Osteoblast (primary cell): ENCODE measurements around the gene NOP14. TPM values are rescaled to one million over a fixed set of nuclear protein-coding genes. Genes with fewer than 3 reads are reported as not detected.
A peak's percentile ranks its signal among the peaks of the same experiment; 100 is the strongest.
"Not testable (repeated sequence)": the region's sequence is repeated elsewhere in the genome, so short reads cannot be mapped to it uniquely, and the experiment has no call there.

Experiments used
- DNase-seq: peaks from one replicate; pipeline ENCODE4 v3.0.0; 2011; ENCODE audit warnings: low spot score, mixed read lengths; ENCODE audit not compliant: insufficient read length; ENCODE audit errors: missing footprints
- H2AFZ ChIP-seq: 2 replicates; pipeline ENCODE4 v1.6.0; 2011; ENCODE audit warnings: mild to moderate bottlenecking, low read length
- H3K27ac ChIP-seq: 2 replicates; pipeline ENCODE4 v1.5.1; 2011; ENCODE audit warnings: mild to moderate bottlenecking, low read depth, low read length, moderate library complexity
- H3K27me3 ChIP-seq: 2 replicates; pipeline ENCODE4 v1.6.0; 2012; ENCODE audit warnings: mild to moderate bottlenecking, control low read depth, inconsistent platforms, low read length, moderate library complexity; ENCODE audit not compliant: insufficient read depth
- H3K36me3 ChIP-seq: 2 replicates; pipeline ENCODE4 v1.5.1; 2011; ENCODE audit warnings: mild to moderate bottlenecking, low read length, control low read depth, moderate library complexity; ENCODE audit not compliant: insufficient read depth
- H3K4me1 ChIP-seq: 2 replicates; pipeline ENCODE4 v1.5.1; 2011; ENCODE audit warnings: mild to moderate bottlenecking, low read length, control low read depth, moderate library complexity; ENCODE audit not compliant: insufficient read depth
- H3K4me2 ChIP-seq: 2 replicates; pipeline ENCODE4 v1.6.0; 2011; ENCODE audit warnings: mild to moderate bottlenecking, low read length; ENCODE audit not compliant: insufficient read depth
- H3K4me3 ChIP-seq: fragments of 200-600 bp; sonication (generic); 3 replicates; pipeline ENCODE4 v1.5.1; 2012; ENCODE audit warnings: mild to moderate bottlenecking, low read length, inconsistent platforms; ENCODE audit not compliant: insufficient read depth
- H3K79me2 ChIP-seq: 2 replicates; pipeline ENCODE4 v1.6.0; 2012; ENCODE audit warnings: mild to moderate bottlenecking, low read length, control low read depth, inconsistent platforms; ENCODE audit not compliant: insufficient read depth
- H3K9me3 ChIP-seq: 2 replicates; pipeline ENCODE4 v1.5.1; 2011; ENCODE audit warnings: low read depth, low read length, control low read depth
- H4K20me1 ChIP-seq: 2 replicates; pipeline ENCODE4 v1.6.0; 2012; ENCODE audit warnings: mild to moderate bottlenecking, low read length, control low read depth; ENCODE audit not compliant: insufficient read depth
- total RNA-seq: library from RNA; depleted of rRNA; stranded (reverse); fragments of >200 nt; gene quantifications from 2 replicates; pipeline ENCODE4 v1.2.3, GENCODE V29; 2012
- TF ChIP-seq, protein P1 (sequence below): IDR thresholded peaks from 2 replicates; pipeline ENCODE4 v1.5.1; 2011; ENCODE audit warnings: mild to moderate bottlenecking, low read depth, low read length, moderate library complexity; ENCODE audit errors: extremely low read depth

The NOP14 gene
- total RNA-seq, 1 donor: 30.0 TPM

GRCh38 chr4:2961811-2962441, 1.3 kb downstream of the NOP14 start:
- DNase-seq: no peak
- TF ChIP-seq, protein P1, sequence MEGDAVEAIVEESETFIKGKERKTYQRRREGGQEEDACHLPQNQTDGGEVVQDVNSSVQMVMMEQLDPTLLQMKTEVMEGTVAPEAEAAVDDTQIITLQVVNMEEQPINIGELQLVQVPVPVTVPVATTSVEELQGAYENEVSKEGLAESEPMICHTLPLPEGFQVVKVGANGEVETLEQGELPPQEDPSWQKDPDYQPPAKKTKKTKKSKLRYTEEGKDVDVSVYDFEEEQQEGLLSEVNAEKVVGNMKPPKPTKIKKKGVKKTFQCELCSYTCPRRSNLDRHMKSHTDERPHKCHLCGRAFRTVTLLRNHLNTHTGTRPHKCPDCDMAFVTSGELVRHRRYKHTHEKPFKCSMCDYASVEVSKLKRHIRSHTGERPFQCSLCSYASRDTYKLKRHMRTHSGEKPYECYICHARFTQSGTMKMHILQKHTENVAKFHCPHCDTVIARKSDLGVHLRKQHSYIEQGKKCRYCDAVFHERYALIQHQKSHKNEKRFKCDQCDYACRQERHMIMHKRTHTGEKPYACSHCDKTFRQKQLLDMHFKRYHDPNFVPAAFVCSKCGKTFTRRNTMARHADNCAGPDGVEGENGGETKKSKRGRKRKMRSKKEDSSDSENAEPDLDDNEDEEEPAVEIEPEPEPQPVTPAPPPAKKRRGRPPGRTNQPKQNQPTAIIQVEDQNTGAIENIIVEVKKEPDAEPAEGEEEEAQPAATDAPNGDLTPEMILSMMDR: no peak
- Histone ChIP-seq H4K20me1 (peaks cover 29% of the 10 kb centered on the region), H3K9me3 (no peaks in the 10 kb centered on the region), H3K79me2 (peaks cover 72% of the 10 kb centered on the region), H3K4me3 (peak overlapping the region; percentile 96), H2AFZ (no peak overlapping the region), H3K36me3 (peaks cover 8% of the 10 kb centered on the region), H3K27me3 (no peaks in the 10 kb centered on the region), H3K27ac (peak overlapping the region; percentile 89), H3K4me1 (peaks cover 38% of the 10 kb centered on the region), H3K4me2 (peak overlapping the region; percentile 95)

GRCh38 chr4:2961421-2961810, 1.8 kb downstream of the NOP14 start:
- H3K79me2 ChIP-seq: peaks cover 75% of the 10 kb centered on the region
- DNase-seq: no peak

GRCh38 chr4:2960450-2960849, 2.8 kb downstream of the NOP14 start:
- DNase-seq, H3K4me2 ChIP-seq, H2AFZ ChIP-seq, H3K9me3 ChIP-seq, H3K27ac ChIP-seq, H3K4me3 ChIP-seq, H3K27me3 ChIP-seq: not testable (repeated sequence)
- H4K20me1 ChIP-seq: peaks cover 26% of the 10 kb centered on the region
- peaks cover 23% of the 10 kb centered on the region for H3K36me3 ChIP-seq
- peaks cover 38% of the 10 kb centered on the region for H3K4me1 ChIP-seq
- H3K79me2 ChIP-seq: peaks cover 81% of the 10 kb centered on the region

More at GRCh38 chr4:2961421-2961810, 1.8 kb downstream of the NOP14 start:
- TF ChIP-seq, protein P1: no peak
- H3K4me1 ChIP-seq: peaks cover 38% of the 10 kb centered on the region
- peaks cover 13% of the 10 kb centered on the region for H3K36me3 ChIP-seq
- no peaks in the 10 kb centered on the region for H3K9me3 ChIP-seq
- peak overlapping the region; percentile 96 for H3K4me3 ChIP-seq
- peaks cover 29% of the 10 kb centered on the region for H4K20me1 ChIP-seq
- H3K27ac ChIP-seq: no peak overlapping the region
- no peak overlapping the region for H2AFZ ChIP-seq
- H3K4me2 ChIP-seq: peak overlapping the region; percentile 95
- H3K27me3 ChIP-seq: no peaks in the 10 kb centered on the region

GRCh38 chr4:2958446-2958845, 4.8 kb downstream of the NOP14 start:
- H3K27ac ChIP-seq: peak overlapping the region; percentile 69
- H3K9me3 ChIP-seq: no peaks in the 10 kb centered on the region
- peaks cover 30% of the 10 kb centered on the region for H4K20me1 ChIP-seq
- H3K4me2 ChIP-seq: peak overlapping the region; percentile 58
- peaks cover 35% of the 10 kb centered on the region for H3K36me3 ChIP-seq
- no peaks in the 10 kb centered on the region for H3K27me3 ChIP-seq
- peaks cover 29% of the 10 kb centered on the region for H3K4me1 ChIP-seq
- peak overlapping the region; percentile 28 for H2AFZ ChIP-seq
- no peak for DNase-seq
- H3K79me2 ChIP-seq: peaks cover 71% of the 10 kb centered on the region
- TF ChIP-seq, protein P1: no peak
- peak overlapping the region; percentile 30 for H3K4me3 ChIP-seq

GRCh38 chr4:2955186-2956044, 7.8 kb downstream of the NOP14 start:
- peaks cover 15% of the 10 kb centered on the region for H3K4me1 ChIP-seq
- H3K9me3 ChIP-seq, H3K4me3 ChIP-seq, H3K27me3 ChIP-seq, H3K4me2 ChIP-seq, H2AFZ ChIP-seq, H3K27ac ChIP-seq: not testable (repeated sequence)
- H3K79me2 ChIP-seq: peaks cover 53% of the 10 kb centered on the region
- peaks cover 64% of the 10 kb centered on the region for H3K36me3 ChIP-seq
- H4K20me1 ChIP-seq: peaks cover 16% of the 10 kb centered on the region
- peak; percentile 13 for DNase-seq
